Central memory CD4-positive, alpha-beta T cell (primary cell): ENCODE results near the gene MIA3.
"Not testable (repeated sequence)": the region's sequence is repeated elsewhere in the genome, so short reads cannot be mapped to it uniquely, and the experiment has no call there.

Experiments used
- DNase-seq: peaks from one replicate; pipeline ENCODE4 v3.0.0; 2022

The MIA3 gene

DNA sequence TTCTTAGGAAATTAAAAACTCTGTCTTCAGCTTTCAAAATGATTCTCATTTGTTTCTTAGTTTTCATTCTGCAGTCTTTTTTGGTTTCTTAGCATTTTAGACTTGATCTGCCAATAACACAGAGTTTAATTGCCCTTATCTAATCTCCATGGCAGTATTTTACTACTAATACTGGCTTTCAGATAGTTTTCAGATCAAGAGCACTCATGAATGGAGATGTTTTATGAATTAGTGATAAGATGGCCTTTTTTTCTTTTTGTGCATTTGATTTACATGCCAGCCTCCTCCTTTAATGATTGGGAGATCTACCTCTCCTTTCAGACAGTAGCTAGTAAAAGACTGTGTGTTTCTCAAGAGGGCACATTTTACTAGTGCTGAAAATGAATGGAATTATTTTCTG is 5.6 kb downstream of the MIA3 start:
- DNase-seq, result no peak

DNA sequence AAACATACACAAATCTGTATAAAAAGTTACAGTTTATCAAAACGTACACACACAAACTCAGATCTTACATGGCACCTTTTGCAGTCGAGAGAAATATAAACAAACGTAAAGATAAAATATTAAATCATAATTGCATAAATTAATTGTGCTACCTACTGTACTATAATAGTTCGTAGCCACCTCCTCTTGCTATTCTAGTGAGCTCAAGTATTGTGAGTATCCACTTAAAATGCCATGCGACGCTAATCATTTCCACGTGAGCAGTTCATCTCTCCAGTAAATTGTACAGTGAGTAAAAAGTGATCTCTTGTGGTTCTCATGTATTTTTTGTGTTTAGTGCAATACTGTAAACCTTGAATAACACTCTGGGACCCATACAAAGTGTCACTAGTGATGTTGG is 6.3 kb downstream of the MIA3 start:
- no peak for DNase-seq

DNA sequence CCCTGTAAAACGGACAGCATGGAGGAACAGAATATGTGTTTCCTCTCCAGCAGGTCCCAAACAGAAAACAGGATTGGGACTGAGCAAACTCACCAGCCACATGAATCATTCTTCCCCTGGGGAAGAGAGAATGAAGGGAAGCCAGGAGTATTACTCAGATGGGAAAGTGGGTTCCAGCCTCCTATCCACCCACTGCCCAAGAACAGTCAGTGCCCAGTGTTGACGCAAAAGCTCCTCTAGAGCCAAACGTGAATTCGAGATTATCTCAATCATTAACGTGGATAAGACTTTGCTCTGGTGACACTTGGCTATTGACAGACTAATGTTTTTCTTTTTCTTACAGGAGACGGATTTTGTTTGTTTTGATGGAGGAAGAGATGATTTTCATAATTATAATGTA is 9.3 kb downstream of the MIA3 start:
- no peak for DNase-seq

DNA sequence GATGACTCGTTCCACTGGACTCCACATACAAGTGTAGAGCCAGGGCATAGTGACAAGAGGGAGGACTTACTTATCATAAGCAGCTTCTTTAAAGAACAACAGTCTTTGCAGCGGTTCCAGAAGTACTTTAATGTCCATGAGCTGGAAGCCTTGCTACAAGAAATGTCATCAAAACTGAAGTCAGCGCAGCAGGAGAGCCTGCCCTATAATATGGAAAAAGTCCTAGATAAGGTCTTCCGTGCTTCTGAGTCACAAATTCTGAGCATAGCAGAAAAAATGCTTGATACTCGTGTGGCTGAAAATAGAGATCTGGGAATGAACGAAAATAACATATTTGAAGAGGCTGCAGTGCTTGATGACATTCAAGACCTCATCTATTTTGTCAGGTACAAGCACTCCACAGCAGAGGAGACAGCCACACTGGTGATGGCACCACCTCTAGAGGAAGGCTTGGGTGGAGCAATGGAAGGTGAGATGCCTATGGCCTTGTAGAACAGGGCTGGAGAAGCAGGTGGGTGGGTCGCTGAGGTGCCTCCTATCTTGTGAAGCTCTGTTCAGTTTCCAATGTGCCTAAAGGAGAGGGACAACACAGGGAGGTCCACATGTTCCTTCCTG is 12.1 kb downstream of the MIA3 start:
- DNase-seq, result no peak

DNA sequence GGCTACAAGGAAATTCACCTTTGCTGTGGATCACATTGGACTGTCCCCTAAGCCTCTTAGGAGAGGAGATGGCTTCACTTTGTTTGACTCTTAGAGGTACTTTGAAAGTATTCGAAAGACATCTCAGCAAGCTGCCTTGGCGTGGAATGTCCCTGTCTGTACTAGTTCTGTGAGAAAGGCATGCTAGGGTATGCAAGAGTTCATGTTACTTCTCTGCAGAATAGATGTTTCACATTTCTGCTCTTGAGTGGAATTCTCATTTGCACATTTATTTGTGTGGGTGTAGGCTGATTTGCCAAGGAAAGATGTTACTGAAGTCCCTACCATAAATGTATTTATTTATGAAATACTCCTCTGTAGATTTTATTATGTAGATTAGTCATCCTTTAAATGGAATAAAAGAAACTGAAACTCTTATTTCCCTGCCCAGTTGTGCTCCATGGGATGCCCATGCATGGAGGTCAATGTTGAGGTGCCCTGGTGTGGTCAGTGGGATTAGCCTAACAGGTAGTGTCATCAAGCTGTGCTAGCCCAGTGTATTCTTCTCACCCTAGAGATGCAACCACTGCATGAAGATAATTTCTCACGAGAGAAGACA is 13.8 kb downstream of the MIA3 start:
- no peak for DNase-seq

DNA sequence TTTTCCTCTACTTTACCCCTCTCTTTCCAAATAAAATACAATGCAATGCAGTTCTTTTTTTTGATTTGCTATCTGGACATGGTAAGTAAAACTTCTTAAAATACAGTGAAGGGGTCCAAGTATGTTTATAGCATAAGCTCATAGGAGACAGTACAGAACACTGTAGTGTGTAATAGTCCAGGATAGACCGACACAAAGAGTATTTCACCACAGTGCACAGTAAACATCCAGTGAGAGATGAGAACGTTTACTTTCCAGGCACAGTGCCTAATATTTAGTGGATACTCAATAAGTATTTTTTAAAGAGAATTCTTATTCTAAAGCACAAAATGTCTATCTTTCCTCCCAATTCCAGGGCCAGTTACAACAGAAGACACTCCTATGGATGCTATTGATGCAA is 14.9 kb downstream of the MIA3 start:
- DNase-seq, result no peak

DNA sequence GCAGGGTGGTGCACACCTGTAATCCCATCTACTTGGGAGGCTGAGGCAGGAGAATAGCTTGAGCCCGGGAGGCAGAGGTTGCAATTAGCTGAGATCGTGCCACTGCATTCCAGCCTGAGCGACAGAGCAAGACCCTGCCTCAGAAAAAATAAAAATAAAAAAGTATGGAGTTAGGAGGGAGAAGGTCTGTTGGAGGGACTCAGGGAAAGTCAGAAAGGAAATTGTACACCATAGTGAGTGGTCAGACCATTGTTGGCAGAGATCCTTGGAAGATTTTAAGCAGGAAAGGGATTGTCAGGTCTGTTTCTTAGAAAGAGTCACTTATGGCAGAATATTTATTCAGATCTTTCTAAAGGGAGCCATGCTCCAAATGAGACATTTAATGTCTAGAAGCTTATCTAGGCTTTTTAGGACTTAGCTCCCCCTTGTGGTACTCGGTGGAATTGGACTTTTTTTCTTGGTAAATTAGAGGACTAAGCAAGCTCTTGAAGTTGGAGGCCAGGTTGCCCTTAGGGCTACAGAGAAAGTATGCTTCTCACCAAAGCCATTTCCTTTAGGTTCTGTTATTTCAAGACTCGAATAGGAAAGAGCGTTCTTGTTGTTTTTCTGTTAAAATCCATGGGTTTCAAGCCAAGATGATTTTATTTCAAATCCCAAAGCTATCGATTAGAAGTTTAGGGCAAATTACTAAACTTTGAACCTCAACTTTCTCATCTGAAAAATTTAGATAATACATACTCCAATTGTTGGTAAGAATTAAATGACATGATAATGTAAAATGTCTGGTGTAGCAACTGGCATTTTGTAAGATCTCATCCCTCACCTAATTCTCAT is 16.5 kb downstream of the MIA3 start:
- DNase-seq, result peak; percentile 72

DNA sequence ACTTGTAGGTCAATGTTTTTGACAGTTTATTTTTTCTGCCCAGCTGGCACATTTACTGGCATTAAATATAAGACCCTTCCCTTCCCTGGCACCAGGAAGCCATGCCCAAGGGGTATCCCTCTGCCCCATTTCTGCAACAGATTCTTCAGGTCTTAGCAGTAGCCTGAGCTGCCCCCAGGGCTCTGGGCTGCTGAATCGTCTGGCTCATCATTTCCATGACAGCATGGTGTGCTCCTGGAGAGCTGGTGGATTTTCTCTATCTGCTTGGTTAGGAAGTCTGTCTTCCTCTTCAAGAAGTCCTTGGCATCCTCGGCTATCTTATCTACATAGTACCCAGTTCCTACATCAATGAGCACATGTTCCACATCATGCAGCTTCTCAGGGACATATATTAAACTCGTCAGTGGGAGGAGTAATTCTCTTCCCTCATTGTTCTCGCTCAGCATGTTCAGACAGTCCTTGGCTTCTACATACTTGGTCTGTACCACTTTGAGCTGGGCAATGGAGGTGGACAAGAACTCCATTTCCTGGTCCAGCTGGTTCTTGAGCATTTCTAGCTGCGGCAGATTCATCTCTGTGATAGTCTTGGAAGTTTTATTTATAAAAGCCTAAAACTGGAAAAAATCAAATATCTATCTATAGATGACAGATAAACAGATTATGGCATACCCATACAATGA is 23.5 kb downstream of the MIA3 start:
- no peak for DNase-seq

DNA sequence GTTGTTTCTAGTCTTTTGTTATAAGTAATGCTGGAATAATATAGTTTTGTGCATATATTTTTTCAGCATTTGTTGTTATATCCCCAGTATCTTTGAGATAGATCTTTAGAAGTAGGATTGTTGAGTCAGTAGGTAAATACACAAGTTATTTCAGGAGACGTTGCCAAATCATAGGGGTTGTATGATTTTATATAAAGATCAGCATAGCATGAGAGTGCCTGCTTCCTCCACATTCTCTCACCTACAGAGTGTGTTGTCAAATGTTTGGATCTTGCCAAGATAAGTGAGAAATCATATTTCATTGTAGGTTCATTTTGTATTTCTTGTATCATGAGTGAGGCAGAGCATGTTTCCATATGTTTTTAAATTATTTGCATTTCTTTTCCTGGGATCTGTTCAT is 24.6 kb downstream of the MIA3 start:
- DNase-seq, result no peak

DNA sequence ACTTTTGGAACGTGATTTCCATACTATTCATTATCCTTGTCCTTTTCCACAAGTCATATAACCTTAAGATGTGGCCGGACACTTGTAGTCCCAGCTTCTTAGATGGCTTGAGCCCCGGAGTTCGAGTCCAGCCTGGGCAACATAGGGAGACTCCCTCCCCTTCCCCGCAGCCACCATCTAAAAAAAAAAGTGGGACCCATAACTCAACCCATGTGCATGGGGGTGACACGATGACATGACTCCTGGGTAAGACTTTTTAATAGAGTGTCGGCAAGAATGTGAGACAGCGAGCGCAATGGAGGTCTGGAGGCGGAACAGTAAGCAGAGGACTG is 25.7 kb downstream of the MIA3 start:
- no peak for DNase-seq

DNA sequence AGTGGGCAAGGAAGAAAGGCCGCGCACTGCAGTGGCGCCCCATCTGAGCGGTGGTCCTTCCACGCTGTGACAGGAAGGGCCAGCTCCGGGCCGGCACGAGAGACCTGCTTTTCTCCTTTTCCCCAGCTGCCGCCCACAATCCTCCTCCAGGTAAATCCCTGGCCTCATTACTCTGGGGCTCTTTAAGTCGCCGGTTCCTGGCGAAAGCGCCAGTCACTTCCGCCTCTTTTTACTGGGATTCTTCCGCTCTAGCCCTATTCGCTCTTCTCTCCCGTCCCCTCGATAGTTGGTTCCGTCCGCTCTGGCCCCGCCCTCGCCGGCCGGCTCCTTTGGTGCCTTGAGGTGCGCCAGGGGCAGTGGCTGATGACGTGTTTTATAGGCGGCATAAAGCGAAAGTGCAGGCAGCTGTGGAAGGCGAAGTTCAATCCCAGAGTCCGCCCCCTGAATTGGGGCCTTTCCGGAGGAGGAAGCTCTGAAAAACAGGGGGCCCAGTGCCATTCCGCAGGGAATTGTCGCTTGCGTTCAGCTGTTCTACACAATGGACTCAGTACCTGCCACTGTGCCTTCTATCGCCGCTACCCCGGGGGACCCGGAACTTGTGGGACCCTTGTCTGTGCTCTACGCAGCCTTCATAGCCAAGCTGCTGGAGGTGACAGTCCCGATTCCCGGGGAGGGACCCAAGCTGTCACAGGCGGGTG is 26.2 kb downstream of the MIA3 start:
- DNase-seq, result peak; percentile 97

DNA sequence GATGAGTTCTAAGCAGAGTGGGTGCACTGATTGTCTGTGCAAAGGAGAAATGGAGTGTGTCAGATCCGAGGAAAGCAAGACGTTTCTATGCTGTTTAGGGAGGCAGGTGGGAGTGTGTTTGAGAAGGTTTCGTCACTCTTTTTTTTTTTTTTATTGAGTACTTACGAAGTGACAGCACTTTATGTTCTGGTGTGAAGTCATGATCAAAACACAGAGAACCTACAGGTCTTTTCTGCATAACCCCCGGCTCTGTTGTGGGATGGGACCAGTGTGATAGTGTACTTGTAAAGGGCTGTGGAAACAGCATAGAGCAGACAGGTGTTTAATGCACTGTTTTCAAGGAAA is 26.7 kb downstream of the MIA3 start:
- DNase-seq, result no peak

DNA sequence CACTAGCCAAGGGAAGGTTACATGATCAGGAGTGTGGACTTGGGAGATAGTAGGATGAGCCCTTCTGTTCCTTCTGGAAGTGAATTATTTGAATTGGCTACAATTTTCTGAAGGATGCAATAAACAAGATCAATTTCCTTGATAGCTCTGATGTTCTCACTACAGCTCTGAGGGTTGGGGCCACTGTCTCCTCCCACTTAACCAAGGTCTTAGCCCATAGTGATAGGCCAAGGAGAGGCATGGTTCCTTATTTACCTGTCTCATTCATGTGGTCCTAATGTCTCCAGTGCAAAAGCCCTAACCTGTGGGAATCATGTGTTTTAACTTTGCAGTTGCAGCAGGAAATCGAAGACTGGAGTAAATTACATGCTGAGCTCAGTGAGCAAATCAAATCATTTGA is 34.8 kb downstream of the MIA3 start:
- DNase-seq, result no peak

DNA sequence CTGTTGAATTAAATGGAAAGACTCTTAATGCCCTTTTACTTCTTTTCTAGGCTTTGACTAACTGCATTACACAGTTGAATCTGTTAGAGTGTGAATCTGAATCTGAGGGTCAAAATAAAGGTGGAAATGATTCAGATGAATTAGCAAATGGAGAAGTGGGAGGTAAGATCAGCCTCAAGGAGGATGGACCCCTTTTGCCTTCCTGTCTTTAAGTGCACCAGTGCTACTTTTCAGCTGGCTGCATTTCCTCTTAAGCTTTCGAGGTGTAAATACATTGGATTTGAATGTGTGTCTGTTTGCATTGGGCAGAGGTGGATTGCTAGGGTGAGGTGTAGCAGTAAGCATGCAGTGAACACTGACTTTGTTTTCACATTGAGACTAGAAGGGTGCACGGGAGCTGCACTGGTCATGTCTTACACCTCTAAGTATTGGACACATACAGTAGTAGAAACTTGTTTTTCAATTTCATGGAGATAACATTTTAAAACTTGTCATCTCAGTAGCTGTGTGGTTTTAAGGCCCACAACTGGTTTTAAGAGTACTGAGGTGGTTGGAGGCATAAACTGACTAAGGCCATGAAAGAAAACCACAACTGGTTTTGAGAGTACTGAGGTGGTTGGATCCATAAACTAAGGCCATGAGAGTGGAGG is 35.4 kb downstream of the MIA3 start:
- no peak for DNase-seq

DNA sequence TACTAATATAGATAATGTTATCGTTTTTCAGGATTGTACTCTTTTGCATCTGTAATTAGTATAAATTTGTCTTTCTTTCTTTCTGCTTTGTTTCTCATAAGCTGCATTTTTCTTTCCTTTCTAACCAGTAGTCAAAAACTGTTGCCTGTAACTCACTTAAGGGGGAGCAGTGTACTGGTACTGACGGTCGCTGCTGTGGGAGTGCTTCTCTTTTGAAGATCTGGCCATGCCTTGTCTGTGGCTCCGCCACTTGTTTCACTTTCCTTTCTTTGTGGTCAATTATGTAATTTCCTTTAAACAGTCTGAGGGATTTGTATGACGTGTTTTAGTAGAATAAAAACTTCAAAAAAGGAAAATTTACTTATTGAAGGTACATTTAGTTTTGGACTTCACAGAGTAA is 37.0 kb downstream of the MIA3 start:
- DNase-seq, result peak; percentile 88

DNA sequence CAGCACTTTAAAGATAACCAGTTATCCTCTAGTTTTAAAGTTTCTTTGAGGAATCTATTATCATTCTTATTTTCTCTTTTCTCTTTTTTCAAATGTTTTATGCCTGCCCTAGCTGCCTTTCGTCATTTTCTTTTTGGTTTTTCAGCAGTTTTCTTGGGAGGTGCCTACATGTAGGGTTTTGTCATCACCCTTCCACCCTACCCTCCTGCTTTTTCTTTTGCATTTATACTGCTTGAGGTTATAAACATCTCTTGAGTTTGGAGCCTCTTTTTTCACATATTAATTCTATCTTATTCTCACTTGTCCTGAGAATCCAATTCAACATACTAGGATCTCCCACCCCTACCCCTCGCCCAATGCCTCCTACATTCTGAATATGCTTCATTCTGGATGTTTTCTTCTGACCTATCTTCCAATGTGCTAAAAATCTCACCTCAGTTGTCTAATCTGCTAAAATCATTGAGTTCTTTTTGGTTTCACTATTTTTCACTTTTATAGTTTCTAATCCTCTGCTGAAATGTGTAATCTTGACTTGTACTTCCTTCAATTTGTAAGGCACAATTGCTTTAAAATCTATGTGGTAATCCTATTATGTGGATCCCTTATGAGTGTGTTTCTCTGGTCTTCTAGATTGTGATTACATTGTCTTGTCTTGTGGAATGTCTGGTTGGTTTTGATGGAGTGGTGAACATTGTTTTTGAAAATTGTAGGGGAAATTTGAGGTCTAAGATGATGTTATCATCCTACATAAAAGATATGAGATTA is 38.7 kb downstream of the MIA3 start:
- DNase-seq, result no peak

DNA sequence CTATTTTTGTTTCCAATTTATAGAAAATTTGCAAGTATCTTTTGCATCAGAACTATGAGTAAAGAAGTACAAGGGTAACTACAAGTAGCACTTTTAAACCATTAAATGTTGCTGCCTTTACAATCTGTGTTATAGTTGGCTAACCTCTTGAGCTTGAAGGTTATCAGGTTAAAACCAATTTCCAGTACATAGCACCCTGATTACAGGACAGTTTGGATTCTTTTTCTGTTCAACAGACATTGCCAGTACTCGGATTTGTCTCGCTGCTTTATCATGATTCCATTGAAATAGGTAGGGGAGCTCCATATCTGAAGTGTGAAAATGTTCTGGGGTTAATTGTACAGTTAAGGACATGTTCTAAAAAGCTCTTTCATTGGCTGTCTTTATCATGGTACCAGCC is 40.0 kb downstream of the MIA3 start:
- no peak for DNase-seq

DNA sequence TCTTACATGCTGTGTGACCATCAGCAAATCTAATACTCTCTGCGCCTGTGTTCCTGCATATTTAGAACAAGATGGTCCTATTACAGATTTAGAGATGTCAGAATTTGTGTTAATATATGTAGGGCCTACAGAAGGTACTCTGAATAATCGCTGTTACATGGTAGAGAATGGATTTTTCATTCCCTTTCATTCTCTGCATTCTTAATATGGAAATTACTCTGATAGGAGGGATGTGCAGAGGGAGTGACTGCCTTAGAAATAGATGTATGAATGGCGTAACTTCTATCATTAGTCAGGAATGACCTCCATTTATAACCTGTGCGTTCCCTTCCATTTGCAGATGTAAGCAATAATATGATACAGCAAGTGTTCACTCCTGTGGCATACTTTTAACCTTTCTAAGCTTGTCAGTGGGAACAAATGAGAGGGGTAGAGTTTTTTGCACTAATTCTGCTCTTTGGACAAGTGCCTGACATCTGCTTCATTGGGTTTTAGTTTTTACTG is 45.6 kb downstream of the MIA3 start:
- no peak for DNase-seq

DNA sequence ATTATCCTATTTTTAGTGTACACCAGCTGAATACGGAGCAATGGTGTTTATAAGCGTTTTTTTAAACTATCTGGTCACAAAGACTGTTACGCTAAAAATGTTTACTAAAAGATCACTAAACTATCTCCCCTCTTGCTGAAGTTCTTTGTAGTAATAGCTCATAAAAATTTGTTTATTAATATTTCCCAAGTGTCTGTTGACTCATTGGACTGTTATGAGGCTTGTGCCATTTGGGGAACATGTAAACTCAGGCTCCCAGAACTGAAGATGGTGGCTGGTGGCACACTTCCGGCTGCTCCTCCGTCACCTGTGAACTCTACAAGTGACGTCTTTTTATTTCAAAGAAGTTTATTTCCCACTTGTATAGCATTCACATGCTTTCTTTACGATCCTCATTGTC is 48.1 kb downstream of the MIA3 start:
- DNase-seq, result no peak

DNA sequence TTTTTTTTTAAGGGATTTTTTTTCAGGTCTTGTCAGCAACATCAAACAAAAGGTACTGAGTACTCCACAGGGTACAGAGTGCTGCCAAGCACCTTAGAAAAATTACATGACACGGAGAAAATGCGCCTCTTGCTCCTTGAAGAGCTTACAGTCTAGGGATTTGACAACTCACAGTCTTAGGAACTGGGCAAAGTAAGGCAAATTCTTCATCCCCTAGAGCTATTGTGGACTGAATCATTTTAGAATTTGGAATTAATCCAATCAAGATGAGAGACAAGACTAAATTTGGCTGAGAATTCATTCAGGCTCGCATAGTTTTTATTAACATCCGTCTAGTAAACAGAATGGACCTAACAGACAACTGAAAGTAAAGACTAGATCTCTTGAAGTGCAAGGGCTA is 50.3 kb downstream of the MIA3 start:
- not testable (repeated sequence) for DNase-seq

DNA sequence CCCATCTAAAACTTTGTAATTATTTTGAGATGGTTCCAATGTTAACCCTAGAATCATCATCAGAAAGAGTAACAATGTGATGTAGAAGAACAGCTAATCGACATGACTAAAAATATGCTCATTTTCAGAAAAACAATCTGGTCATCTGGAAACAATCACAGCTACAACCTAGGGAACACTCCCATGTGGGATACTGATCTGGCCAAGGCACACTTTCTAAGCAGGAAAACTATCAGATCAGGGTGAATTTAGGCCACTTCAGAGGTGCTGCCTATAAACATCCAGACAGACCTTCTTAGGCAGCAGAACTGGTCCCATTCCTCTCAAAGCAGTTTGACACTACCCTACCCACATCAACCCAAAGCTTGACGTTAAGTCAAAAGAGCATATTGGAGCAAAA is 51.2 kb downstream of the MIA3 start:
- DNase-seq, result not testable (repeated sequence)

DNA sequence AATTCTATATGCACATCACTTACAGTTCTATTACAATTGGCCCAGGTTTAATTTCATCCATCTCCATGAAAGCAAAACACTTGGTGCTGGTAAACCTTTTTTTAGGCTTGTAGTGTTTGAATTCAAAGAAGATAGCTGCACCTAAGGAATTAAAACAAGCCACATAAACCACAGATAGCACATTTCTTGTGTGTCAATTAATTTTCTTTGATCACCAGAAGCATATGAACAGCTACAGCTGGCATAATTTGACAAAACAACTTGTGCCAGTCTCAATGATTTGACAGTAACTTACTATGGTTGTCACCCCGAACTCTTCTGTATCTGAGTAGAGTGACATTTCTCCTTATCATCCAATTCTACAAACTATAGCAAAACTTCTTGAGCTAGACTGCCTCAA is 52.2 kb downstream of the MIA3 start:
- no peak for DNase-seq
